Left lung (tissue), 10 donors: ENCODE measurements around the gene PLET1. TPM values are rescaled to one million over a fixed set of nuclear protein-coding genes. Genes with fewer than 3 reads are reported as not detected.

Experiments
- ATAC-seq: fragments of 200-7000 bp; cut with Tn5 transposase; one replicate; pipeline ENCODE4 v1.9.1; 2020; ENCODE audit warnings: moderate library complexity
- DNase-seq, 4 donors: peaks; one replicate each; pipeline ENCODE4 v3.0.0-alpha.2; 2013 to 2020
- H3K27ac ChIP-seq, 2 donors: fragments of 200-600 bp; sonication (generic) in 1 of 2; one replicate each; pipeline versions ENCODE4 v1.5.0 to v1.8.0; 2020 to 2021
- H3K27me3 ChIP-seq, 2 donors: fragments of 200-600 bp; sonication (generic) in 1 of 2; one replicate each; pipeline versions ENCODE4 v1.5.0 to v1.8.0; 2020 to 2021
- H3K36me3 ChIP-seq, 2 donors: fragments of 200-600 bp; sonication (generic) in 1 of 2; one replicate each; pipeline versions ENCODE4 v1.5.0 to v1.8.0; 2020 to 2021
- H3K4me1 ChIP-seq, 2 donors: fragments of 200-600 bp; one replicate each; pipeline ENCODE4 v1.8.0; 2021
- H3K4me3 ChIP-seq, 2 donors: fragments of 200-600 bp; sonication (generic) in 1 of 2; one replicate each; pipeline versions ENCODE4 v1.5.0 to v1.8.0; 2020 to 2021; ENCODE audit warnings: mild to moderate bottlenecking in 1 of 2
- H3K9me3 ChIP-seq, 2 donors: fragments of 200-600 bp; sonication (generic) in 1 of 2; one replicate each; pipeline versions ENCODE4 v1.5.0 to v1.8.0; 2020 to 2021
- CTCF ChIP-seq, 2 donors: fragments of 200-600 bp; sonication (generic) in 1 of 2; IDR thresholded peaks; one replicate each; pipeline versions ENCODE4 v1.5.0 to v1.8.0; 2021; ENCODE audit warnings: antibody characterized with exemption in 2 of 2
- intact Hi-C, 2 donors: fragments of 100-400 bp; cut with DNase I; formaldehyde crosslinking; loops; one replicate each; pipeline versions ENCODE4 v1.11.2 to v1.14.2; 2022
- polyA plus RNA-seq, 6 donors: library from polyadenylated mRNA; unstranded; fragments of 120-200 nt; gene quantifications; one replicate each; pipeline ENCODE4 v1.2.1, GENCODE V29; 2013; ENCODE audit not compliant: insufficient read length in 6 of 6
- total RNA-seq, 2 donors: library from RNA; stranded (reverse); fragmentation: NEBNext Ultra II Directional; extraction: Animal tissue kit (Norgen Biotek cat#: 25700); gene quantifications; one replicate each; pipeline ENCODE4 v1.2.1, GENCODE V29; 2021
- donor health status: DM: no; HTN: yes; CAD: no.
- donor health status: DM: no; HTN: no; CAD: no.

PLET1 gene
- total and polyA plus RNA-seq, 8 donors, result 0.18 TPM; not detected in 6

- H3K27me3 ChIP-seq, result no peaks in the 10 kb centered on the region
- DNase-seq (no peak), ATAC-seq (no peak)
- H3K4me1 ChIP-seq, result no peaks in the 10 kb centered on the region
- TF ChIP-seq CTCF (IDR thresholded peaks at IDR 0.05), result no peak
- no peaks in the 10 kb centered on the region for H3K9me3 ChIP-seq
- no peak overlapping the region for H3K4me3 ChIP-seq
- intact Hi-C loops, result no loop called here
- H3K27ac ChIP-seq, result no peak overlapping the region
- no peaks in the 10 kb centered on the region for H3K36me3 ChIP-seq
Observed at GRCh38 chr11:112248201-112248600, 12.5 kb downstream of the PLET1 start.

DNA sequence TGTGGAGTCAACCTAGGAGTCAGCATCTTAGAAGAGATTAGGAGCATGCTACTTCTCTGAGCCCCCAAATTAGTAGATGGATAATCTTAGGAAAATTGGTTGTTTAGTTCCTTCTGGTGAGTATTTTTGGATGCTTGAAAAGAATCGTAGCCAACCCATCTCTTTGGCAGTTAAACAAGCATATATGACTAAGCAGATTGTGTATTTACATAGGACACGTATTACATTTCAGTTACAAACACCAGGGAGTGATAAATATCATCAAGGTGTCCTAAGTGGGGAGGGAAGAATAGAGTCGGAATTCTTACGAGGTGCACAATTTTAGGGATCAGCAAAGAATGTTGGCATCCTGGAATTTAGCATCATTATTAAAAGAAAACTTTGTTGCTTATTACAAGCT, 13.5 kb downstream of the PLET1 start:
- intact Hi-C loops, result no loop called here

GRCh38 chr11:112241486-112241885, 19.2 kb downstream of the PLET1 start:
- TF ChIP-seq CTCF (IDR thresholded peaks at IDR 0.05), result no peak
- DNase-seq (no peak), ATAC-seq (peak; percentile 50)
- H3K27me3 ChIP-seq, result no peaks in the 10 kb centered on the region
- H3K4me1 ChIP-seq, result no peaks in the 10 kb centered on the region
- peaks cover 0 to 64% of the 10 kb centered on the region in 2 donors for H3K36me3 ChIP-seq
- peak overlapping the region in 1 of 2 donors; percentile 39 for H3K27ac ChIP-seq
- H3K4me3 ChIP-seq, result no peak overlapping the region
- intact Hi-C loops, result no loop called here
- H3K9me3 ChIP-seq, result no peaks in the 10 kb centered on the region

More for the DNA sequence above, 13.5 kb downstream of the PLET1 start:
- H3K27ac ChIP-seq, result no peak overlapping the region
- TF ChIP-seq CTCF (IDR thresholded peaks at IDR 0.05), result no peak
- DNase-seq, result no peak
- H3K4me3 ChIP-seq, result no peak overlapping the region
- H3K9me3 ChIP-seq, result no peaks in the 10 kb centered on the region
- no peaks in the 10 kb centered on the region for H3K27me3 ChIP-seq
- no peak for ATAC-seq
- H3K4me1 ChIP-seq, result no peaks in the 10 kb centered on the region
- H3K36me3 ChIP-seq, result peaks cover 0 to 8% of the 10 kb centered on the region in 2 donors

DNA sequence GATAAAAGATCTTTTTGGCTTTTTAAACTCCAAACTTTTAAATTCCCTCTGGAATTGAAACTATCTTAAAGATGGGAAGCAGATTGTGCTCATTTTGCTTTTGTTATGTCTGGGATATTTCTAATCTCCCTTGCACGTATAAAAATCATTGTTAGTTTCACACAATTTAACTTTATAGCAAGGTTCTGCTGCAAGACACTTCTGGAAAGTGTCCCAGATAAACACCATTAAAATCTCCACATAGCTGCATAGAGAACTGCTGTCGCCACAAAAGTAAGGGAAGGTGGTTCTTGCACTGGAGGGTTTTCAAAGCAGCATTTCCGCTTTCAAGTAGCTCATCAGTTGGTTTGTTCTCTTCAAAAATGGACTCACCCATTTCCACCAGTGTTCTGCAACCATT, 22.6 kb downstream of the PLET1 start:
- DNase-seq (no peak), ATAC-seq (no peak)
- H3K4me3 ChIP-seq, result no peak overlapping the region
- no peaks in the 10 kb centered on the region for H3K27me3 ChIP-seq
- H3K36me3 ChIP-seq, result peaks cover 0 to 97% of the 10 kb centered on the region in 2 donors
- TF ChIP-seq CTCF (IDR thresholded peaks at IDR 0.05), result no peak
- no peak overlapping the region for H3K27ac ChIP-seq
- no peaks in the 10 kb centered on the region for H3K9me3 ChIP-seq
- H3K4me1 ChIP-seq, result no peaks in the 10 kb centered on the region
- intact Hi-C loops, result no loop called here

- peaks cover 0 to 91% of the 10 kb centered on the region in 2 donors for H3K36me3 ChIP-seq
- intact Hi-C loops, result no loop called here
- ATAC-seq, result no peak
Observed at GRCh38 chr11:112237451-112237850, 23.2 kb downstream of the PLET1 start.

More at GRCh38 chr11:112237451-112237850, 23.2 kb downstream of the PLET1 start:
- Histone ChIP-seq H3K27ac (no peak overlapping the region), H3K9me3 (no peaks in the 10 kb centered on the region), H3K4me1 (no peaks in the 10 kb centered on the region), H3K27me3 (no peaks in the 10 kb centered on the region), H3K4me3 (no peak overlapping the region)
- no peak for DNase-seq
- no peak for TF ChIP-seq CTCF (IDR thresholded peaks at IDR 0.05)
